NCI-H2227 treated with DMSO at 0.1 percent for 48 hours (cell line): ENCODE measurements around the gene RCSD1.

Experiments used
- DNase-seq: peaks from one replicate; lab custom pipeline; 2025; lab: John Stamatoyannopoulos, UW

RCSD1 gene

DNA sequence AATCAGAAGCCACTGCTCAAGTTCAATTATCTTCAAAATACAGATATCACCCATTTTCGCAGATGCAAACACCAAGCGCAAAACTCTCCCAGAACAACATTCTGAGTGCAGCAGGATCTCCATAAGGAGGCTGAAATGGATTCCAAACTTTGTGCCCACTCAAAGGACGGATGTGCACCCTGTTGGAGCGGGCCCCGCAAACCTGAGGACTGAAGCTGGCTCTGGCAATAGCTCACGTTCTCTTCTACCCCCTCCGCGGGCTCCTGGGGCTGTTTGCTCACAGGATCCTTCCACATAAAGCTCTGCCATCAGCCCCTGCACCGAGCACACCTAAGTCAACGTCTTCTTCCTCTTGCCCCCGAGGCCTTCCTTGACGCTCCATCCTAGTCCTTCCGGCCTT is 11.7 kb upstream of the RCSD1 start:
- DNase-seq, result no peak

GRCh38 chr1:167618789-167619188 is 11.2 kb upstream of the RCSD1 start:
- DNase-seq, result no peak

- DNase-seq, result no peak
Measured at GRCh38 chr1:167620002-167620401, 10.0 kb upstream of the RCSD1 start.

- no peak for DNase-seq
Measured at GRCh38 chr1:167621780-167622313, 8.2 kb upstream of the RCSD1 start.

GRCh38 chr1:167623951-167624350 is 6.1 kb upstream of the RCSD1 start:
- no peak for DNase-seq

GRCh38 chr1:167625040-167625823 is 4.8 kb upstream of the RCSD1 start:
- no peak for DNase-seq

- no peak for DNase-seq
Measured at GRCh38 chr1:167627615-167627864, 2.5 kb upstream of the RCSD1 start.

- no peak for DNase-seq
Measured at GRCh38 chr1:167627865-167628641, 2.0 kb upstream of the RCSD1 start.

- no peak for DNase-seq
Measured at GRCh38 chr1:167628741-167629515, 1.1 kb upstream of the RCSD1 start.

DNA sequence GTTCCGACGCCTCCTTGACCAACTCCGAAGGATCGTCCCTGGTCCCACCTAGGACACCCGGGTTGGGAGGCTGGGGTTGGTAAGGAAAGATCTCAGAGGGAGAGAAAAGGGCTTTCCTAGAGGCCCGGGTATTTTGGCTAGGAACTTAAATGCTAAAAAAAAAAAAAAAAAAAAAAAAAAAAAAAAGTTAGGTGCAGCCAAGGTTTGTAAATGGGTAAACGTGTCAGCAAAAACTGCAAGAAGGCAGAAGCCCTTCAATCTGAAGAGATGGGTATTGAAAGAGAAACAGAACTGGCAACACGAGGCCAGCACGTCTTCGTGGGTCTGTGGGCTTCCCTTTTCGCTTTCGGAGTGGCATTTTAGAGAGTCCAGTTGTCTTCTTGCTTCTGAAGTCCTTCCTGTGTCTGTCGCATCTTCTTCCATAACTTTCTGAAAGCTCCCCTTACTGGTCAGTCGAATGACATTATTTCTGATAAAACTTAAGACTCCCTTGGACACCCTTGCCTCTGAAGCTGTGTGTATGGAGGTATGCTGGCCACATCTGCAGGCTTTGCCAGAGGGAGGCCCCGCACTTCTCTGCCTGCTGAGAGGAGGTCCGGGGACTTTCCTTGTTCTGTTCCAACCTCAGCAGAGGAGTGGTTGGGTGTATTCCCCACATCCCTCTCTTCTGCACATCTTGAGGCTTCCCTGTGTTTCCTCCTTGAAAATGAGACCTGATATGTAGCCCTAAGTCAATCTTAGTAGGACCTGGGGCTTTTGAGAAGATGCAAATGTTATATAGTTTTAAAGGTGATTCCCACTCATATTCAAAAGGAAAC is 745 bp downstream of the RCSD1 start:
- no peak for DNase-seq

- DNase-seq, result no peak
Measured at GRCh38 chr1:167631386-167631935, 1.4 kb downstream of the RCSD1 start.

- DNase-seq, result no peak
Measured at GRCh38 chr1:167631936-167632614, 2.0 kb downstream of the RCSD1 start.

GRCh38 chr1:167633258-167633944 is 3.4 kb downstream of the RCSD1 start:
- DNase-seq, result no peak

GRCh38 chr1:167634435-167634834 is 4.4 kb downstream of the RCSD1 start:
- DNase-seq, result no peak

GRCh38 chr1:167635156-167635648 is 5.2 kb downstream of the RCSD1 start:
- DNase-seq, result peak; percentile 41

DNA sequence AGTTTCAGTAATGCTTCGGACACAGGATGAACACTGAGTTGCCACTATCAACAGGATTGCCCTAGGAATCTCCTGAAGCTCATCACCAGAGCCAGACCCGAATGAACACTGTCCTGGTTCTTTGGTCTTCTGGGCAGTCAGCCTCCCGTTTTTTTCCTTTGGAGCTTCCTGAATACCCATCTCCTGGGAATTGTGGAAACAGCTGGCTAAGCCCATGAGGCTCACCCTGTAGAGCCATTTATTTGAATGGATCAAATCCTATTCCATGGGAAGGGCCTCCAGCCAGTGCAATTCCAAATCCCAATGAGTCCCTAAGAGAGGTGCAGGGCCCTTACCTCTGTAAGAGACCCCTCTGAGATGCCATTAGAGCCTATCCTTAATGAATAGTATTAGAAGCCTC is 5.9 kb downstream of the RCSD1 start:
- DNase-seq, result no peak

DNA sequence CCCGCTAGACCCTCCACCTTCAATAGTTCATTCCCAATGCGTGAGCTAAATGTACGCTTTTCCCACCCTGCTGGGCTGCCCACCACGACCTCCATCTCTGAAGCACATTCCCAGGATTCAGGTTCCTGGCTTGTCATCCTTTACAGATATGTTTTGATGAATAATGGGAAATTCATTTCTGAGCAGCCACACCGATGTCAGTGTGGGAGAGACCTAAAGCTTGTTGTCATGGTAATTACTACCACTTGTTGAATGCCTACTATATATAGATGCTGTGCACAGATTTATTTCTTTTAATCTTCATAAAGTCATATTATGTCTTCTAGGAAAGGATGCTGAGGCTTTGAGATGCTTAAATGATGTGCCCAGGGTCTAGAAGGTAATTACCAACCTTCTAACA is 8.0 kb downstream of the RCSD1 start:
- DNase-seq, result no peak

DNA sequence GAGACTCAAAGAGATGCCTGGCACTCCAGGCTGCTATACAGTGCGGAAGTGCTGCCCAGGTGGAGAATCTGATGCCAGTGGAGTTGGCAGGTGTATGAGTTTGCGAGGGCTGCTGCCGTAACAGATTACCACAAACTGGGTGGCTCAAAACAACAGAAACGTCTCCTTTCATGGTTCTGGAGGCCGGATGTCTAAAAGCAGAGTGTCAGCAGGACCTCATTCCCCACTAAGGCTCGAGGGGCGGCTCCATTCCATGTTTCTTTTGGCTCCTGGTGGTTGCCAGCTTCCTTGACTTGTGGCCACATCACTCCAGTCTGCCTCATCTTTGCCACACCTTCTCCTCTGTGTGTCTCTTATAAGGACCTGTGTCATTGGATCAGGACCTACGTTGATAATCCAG is 10.0 kb downstream of the RCSD1 start:
- DNase-seq, result no peak

GRCh38 chr1:167641786-167642500 is 11.9 kb downstream of the RCSD1 start:
- no peak for DNase-seq

DNA sequence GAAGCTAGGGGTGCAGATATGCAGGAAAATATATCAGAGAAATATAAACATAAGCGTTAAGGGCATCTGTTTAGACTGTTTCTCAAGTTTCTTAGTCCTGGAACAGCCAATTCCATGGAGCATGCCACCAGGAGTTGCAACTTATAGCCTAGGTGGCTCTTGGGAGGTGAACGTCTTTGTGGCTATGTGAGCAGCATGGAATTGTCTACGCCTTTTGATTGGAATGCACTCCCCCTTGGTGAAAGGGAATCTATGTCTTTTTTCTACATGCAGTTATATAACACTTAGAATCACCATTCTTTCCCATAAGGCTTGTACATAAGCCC is 12.4 kb downstream of the RCSD1 start:
- no peak for DNase-seq
